Muscle of arm (tissue), 12 donors: ENCODE measurements around the gene MEGF9. TPM values are rescaled to one million over a fixed set of nuclear protein-coding genes. Genes with fewer than 3 reads are reported as not detected.
"Not testable (repeated sequence)": the region's sequence is repeated elsewhere in the genome, so short reads cannot be mapped to it uniquely, and the experiment has no call there.

Experiments
- DNase-seq: peaks from one replicate; pipeline ENCODE4 v3.0.0-alpha.2; 2013
- polyA plus RNA-seq, 12 donors: library from polyadenylated mRNA; unstranded; fragments of 120-200 nt; gene quantifications; one replicate each; pipeline ENCODE4 v1.2.1, GENCODE V29; 2013; ENCODE audit not compliant: insufficient read length in 12 of 12

Gene MEGF9
- polyA plus RNA-seq, 12 donors: 6.5 to 16.9 (median 8.0) TPM; not detected in 1

DNA sequence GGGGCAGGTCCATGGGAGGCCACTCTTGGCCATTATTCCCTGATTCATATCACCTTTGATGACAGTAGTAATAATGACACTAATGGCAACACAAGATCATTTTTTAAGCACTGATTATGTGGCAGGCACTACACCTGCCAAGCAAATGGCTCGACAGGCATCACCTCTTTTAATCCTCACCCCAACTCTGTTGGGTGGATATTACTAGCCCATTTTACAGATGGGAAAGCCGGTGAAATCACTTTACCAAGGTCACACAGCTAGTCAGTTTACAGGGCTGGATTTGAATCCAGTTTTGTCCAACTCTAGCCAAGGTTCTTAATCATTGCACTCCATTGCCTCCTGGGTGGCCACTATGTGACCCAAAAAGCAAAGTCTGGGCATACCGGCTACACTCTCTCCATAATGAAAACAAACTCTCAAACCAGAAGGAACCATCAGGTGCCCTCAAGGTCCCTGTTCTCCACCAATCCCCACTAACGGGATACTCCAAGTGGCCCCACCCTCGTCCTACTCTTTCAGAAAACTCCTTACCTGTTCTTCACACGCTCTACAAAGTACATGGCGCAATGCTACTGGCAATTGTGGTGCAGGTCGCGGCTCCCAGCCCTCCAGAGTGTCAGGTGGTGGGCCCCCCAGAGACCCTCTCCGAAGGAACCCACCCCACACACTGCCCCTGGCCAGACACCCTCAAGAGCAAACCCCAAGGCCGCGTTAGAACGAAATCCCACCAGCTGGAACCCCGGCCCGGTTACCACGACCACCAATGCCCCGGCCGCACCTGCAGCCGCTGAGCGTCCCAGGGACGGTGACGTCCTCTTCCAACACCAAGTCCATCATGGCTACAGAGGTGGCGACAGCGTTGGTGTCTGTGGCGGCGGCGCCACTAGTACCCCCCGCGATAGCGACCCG is 134.9 kb downstream of the MEGF9 start:
- no peak for DNase-seq

DNA sequence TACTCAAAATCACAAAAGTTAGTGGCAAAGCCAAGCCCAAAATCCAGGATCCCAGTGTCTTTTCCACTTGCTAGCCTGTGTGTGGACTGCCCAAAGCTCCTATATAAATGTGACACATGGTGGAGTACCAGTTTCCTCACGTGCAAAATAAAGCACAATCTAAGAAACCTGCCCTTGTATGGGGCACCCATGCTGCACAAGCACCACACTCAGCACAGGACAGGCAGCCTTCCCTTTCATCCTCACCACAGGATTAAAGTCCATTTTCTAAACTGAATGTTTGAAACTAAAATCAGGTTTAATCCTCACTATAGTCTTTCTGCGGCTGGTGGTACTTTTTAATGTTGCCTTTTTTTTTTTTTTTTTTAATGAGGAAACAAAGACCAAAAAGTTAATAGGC is 139.8 kb downstream of the MEGF9 start:
- DNase-seq: no peak

DNA sequence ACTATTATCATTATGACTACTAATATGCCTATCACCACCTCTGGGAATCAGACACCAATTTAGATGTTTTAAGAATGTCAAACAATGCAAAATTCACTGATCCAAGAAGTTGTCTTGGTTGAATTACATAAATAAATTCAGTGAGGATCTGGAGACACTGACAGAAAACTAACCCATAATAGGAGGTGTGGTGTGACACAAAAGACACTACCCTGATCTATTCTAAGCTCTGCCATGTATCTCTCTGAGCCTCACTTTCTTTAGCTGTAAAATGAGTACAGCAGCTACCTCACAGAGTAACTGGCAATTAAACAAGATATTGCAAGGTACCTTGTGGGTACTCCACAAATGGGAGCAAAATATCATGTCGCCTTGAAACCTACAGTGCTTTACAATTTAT is 141.8 kb downstream of the MEGF9 start:
- no peak for DNase-seq

DNA sequence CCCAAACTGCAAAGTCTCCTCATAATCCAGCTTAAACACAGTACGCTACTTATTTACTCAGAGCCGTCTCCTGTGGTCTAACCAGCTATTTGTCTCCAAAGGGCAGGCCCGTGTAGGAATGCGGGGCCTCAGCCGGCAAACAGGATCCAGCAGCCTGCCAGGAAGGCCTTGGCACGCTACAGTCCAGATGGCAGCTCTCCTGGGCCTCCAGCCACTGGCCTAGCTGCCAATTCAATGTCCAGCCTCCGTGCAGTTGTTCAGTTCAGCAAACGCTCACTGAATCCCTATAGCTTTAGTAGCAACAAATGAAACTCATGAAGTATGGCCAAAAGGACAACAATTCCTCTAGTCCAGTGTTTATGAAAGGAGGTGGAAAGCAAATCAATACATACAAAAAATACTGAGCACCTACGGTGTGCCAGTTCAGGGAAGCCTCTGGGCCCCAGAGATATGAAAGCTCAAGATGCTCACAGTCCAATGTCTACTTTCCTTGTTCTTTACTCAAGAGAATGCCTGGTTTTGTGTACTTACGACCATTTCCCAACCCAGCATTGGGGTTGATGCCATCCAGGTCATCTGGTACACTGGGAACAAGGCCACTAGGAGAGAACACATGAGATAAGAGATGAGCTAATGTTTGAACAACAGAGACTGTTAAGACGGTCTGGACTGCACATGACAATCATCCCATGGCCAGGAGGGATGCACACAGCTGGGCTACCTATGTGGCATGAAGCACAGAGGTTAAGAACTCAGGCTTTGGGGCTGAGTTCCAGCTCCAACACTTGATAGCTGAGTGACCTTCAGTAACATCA is 142.6 kb downstream of the MEGF9 start:
- DNase-seq: peak; percentile 49

DNA sequence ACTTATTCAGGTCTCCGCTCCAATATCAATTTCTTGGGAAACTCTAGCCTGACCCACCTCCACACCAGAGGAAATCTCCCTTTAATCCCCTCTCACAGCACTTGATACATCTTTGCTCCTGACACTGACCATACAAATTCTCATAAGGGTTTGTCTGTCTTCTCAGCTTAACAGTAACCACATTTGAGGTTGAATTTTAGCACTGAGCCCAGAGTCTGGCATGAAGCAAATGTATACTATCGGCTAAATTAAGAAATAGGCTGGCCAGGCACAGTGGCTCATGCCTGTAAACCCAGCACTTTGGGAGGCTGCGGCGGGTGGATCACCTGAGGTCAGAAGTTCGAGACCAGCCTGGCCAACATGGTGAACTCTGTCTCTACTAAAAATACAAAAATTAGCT is 144.0 kb downstream of the MEGF9 start:
- no peak for DNase-seq

DNA sequence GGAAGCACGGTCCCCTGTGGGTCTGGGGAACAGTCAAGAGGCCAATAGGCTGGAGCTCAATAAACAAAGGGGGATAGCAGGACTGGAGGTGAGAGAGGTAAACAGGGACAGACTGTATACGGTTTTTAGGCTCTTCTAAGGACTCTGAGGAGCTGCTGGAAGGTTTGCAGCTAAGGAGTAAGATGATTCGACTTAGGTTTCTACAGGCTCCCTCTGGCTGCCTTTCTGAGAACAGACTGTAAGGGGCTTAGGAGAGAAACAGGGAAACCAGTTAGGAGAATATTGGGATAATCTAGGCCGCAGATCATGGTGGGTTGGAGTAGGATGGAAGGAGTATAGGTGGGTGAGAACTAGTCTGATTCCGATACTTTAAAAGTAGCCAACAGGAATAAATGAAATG is 144.7 kb downstream of the MEGF9 start:
- no peak for DNase-seq

DNA sequence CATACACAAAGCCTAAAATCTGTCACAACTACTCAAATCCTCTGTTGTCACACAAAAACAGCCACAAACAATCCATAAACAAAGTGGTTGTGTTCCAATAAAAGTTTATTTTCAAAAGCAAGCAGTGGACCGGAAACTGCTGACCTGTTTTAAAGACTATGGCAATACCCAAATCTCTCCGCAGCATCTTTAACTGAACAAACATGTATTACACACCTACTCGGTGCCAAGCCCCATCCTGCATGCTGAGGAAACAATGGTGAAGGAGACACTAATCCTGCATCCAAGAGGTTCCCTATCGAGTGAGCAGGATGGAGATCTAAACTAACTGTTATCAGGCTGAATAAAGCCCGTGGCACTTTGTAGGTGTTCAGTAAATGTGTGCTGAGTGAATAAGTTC is 145.5 kb downstream of the MEGF9 start:
- DNase-seq: no peak

DNA sequence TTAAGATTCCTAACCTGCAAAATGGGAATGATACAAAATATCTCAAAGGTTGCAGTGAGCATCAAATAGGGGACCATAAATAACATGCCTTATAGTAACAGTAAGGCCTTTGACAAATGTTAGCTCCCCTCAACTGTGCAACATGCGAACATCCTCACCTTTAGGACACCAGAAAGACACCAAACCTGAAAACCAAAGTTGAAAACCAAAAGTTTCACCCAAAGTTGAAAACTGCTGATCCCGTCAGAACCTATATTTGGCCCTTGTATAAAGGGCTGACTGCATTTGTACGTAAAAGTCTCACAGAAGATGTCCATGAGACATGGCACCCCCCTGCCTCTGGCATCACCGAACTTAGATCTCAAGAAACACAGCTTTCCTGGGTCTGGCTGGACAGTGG is 146.4 kb downstream of the MEGF9 start:
- no peak for DNase-seq

DNA sequence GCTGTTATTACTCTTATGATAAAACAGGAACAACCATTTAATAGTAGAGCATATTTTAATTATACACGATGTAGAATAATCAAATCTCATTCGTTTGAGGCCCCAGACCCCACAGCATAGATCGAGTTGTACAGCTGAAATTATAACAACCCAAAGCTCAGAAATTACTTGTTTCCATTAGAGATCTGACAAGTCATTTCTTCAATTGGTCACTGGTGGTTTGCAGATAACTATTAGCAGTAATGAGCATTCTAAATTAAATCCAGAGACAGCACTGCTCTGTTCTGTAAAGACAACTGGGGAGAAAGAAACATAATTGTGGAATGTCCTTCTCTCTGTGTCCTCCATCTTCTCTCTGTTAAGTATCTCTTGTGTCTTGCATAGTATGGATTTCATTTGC is 147.2 kb downstream of the MEGF9 start:
- no peak for DNase-seq

DNA sequence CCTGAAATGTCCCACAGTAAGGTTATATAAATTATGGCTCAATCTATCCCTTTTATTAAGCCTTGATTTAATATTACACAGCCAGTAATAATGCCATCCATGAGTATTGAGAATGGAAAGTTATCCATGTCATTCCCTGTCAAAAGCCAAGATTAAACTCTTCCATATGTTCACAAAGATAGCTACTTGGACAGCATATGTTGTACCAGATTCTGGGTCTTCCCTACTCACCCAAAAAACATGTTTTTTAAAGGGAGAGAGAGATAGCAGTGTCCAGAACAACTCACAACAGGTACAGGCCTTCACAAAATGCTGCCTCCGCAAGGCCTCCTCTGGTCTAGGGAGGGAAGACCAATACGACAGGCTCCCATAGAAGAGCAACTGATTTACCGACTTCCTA is 149.7 kb downstream of the MEGF9 start:
- no peak for DNase-seq

DNA sequence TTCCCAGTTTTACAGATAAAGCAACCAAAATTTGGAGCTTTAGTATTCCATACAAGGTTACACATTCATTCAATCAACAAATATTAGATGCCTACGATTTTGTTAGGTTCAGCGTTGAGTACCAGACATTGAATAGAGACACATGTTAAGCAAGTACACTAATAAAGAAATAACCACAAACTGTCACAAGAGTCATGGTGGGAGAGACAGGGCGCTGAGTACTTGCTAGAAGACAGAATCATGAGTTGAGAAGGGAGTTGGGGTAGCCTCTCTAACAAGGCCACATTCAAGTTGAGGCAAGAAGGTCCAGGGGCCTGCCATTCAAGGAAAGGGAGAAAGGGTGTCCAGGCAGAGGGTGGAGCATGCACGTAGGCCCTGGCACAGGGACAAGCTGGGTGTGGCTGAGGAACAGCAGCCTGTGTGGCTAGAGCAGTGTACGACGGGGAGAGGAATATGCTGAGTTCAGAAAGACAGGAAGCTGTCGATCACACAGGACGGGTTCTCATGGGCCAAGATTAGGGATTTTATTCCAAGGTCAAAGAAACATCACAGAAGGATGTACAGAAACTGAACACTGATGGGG is 151.3 kb downstream of the MEGF9 start:
- no peak for DNase-seq

DNA sequence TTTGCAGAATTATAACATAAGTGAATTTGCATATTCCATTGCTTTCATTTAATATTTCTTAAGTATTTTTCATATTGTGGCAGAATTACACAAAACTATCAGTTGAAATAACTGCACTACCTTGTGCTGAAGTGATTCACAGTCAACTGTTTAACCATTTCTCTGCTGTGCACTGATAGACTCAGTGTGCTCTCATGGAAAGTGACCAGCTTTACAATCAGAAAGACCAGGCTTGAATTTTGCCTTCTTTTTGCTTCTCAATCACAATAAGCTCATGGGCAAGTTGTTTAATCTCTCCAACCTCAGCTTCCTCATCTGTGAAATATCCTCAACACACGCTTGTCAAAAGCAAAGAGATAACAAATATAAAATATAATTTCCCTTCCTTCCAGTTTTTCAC is 152.6 kb downstream of the MEGF9 start:
- no peak for DNase-seq

DNA sequence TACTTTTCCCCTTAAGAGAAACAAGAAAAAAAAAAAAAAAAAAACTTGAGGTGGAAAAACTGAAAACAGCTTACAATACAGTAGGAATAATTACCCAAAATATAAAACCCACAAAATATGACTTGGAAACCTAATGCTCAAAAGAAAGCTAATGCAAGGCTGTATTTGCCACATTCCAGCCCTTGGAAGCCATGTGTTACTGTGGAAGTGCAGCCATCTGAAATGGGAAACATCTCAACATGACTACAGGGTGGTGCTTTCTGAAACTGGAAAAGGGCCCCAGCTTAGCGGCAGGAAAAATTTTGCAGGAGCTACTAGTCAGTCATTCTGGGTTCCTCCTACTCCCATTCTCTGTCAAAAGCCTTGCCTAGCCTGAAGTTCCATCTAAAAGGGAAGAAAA is 154.7 kb downstream of the MEGF9 start:
- DNase-seq: no peak

DNA sequence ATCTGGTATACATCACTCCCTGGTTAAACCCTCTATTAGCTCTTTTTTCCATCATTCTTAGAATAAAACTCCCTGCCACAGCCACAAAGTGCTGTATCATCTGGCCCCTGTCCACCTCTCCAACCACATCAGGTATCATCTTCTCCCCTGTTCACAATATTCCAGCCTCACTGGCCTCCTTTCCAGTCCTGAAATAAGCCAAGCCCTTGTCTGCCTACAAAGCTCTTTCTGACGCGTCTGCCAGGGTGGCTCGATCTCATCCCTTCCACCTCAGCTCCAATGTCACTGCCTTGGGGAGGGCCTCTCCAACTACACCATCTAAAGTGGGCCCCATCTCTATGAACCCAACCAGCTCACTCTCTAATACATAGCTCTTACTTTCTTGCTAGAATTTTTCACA is 155.8 kb downstream of the MEGF9 start:
- DNase-seq: no peak

DNA sequence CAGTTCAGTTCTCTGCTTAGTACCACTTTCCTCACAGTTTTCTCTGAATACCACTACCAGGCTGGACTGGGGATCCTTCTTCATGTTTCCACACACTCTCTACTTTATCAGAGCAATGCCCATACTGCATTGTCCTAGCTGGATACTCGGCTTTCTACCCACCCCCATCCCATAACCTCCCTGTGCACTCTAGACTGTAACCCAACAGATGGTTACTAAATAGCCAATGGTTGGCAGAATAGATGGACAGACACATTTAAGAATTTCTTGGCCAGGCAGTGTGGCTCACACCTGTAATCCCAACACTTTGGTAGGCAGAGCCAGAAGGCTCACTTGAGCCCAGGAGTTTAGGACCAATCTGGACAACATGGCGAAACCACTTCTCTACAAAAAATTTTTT is 157.1 kb downstream of the MEGF9 start:
- no peak for DNase-seq

DNA sequence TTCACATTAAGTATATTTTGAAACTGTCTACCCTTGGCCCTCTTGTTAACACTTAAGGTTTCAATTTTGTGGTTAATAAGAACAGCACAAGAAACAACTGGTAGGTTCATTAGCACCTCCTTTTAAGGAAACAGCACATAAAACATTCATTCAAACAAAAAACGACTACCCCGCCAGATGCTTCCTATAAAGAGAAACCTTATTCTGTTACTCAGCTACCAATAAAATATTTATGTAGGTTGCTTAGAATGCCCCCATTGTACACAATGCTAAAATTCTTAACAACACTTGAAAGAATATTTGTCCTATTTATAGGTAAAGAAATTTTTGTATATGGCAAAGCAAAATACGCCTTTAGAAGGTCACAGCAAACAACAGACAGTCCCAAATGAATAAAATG is 157.5 kb downstream of the MEGF9 start:
- DNase-seq: no peak

DNA sequence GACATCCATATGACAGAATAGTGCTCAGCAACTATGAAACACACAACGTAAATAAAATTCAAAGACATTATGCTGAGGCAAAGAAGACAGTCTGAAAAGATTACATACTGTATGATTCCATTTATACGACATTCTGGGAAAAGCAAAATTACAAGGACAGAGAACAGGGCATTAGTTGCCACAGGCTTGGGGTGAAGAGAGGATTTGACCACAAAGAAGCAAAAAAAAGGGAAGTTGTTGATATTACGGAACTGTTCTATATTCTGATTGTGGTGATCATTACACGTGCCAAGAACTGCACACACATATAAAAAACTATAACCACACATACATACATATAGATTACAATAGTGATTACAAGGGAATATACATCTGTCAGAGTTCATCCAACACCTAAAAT is 158.4 kb downstream of the MEGF9 start:
- DNase-seq: no peak

DNA sequence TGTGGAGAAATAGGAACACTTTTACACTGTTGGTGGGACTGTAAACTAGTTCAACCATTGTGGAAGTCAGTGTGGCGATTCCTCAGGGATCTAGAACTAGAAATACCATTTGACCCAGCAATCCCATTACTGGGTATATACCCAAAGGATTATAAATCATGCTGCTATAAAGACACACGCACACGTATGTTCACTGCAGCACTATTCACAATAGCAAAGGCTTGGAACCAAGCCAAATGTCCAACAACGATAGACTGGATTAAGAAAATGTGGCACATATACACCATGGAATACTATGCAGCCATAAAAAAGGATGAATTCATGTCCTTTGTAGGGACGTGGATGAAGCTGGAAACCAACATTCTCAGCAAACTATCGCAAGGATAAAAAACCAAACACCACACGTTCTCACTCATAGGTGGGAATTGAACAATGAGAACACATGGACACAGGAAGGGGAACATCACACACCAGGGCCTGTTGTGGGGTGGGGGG is 162.0 kb downstream of the MEGF9 start:
- not testable (repeated sequence) for DNase-seq
